ENCODE measurements around the gene PYY.
"Not testable (repeated sequence)": the region's sequence is repeated elsewhere in the genome, so short reads cannot be mapped to it uniquely, and the experiment has no call there.

Gene PYY

DNA sequence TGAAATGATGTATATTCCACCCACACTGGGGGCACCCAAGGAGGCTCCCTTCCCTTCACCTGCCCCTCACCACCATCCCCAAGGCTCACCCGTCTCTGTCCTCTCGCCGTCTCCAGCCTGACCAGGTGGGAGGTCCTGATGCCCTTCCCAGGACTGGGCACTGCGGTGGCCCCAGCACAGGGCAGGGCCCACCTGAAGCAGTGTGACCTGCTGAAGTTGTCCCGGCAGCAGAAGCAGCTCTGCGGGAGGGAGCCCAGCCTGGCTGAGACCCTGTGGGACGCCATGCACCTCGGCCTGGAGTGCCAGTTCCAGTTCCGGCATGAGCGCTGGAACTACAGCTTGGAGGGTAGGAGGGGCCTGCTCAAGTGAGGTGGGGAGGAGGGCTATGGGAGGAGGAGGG lies 21.4 kb downstream of the PYY start:
- no peak overlapping the region for H3K4me3 ChIP-seq (ENCODE audit: extremely low read depth, insufficient read depth, low read length, poor library complexity, severe bottlenecking)
- no peaks in the 10 kb centered on the region for H3K9me3 ChIP-seq (ENCODE audit: control insufficient read depth, low read length)
- no peak overlapping the region for H3K27ac ChIP-seq (ENCODE audit: low read depth, low read length, severe bottlenecking)
- 87 to 96% methylated on average over 8 to 10 of the region's 10 CpGs for WGBS, 2 experiments (ENCODE audit: insufficient coverage in 2 of 2)
- no peaks in the 10 kb centered on the region for H3K4me1 ChIP-seq (ENCODE audit: control insufficient read depth, insufficient read depth, low read length, poor library complexity, severe bottlenecking)
- H3K36me3 ChIP-seq (ENCODE audit: control insufficient read depth, insufficient read depth, low read length) = no peaks in the 10 kb centered on the region

GRCh38 chr17:43931062-43931571 lies 22.6 kb downstream of the PYY start:
- 90 to 95% methylated on average over 4 to 5 of the region's 5 CpGs for WGBS, 2 experiments (ENCODE audit: insufficient coverage in 2 of 2)
- H3K9me3 ChIP-seq (ENCODE audit: control insufficient read depth, low read length) = no peaks in the 10 kb centered on the region

GRCh38 chr17:43928609-43929008 lies 25.1 kb downstream of the PYY start:
- peaks cover 4% of the 10 kb centered on the region for H3K4me1 ChIP-seq (ENCODE audit: control insufficient read depth, insufficient read depth, low read length, poor library complexity, severe bottlenecking)

More at GRCh38 chr17:43931062-43931571, 22.6 kb downstream of the PYY start:
- H3K36me3 ChIP-seq (ENCODE audit: control insufficient read depth, insufficient read depth, low read length) = no peaks in the 10 kb centered on the region
- H3K4me1 ChIP-seq (ENCODE audit: control insufficient read depth, insufficient read depth, low read length, poor library complexity, severe bottlenecking) = peaks cover 4% of the 10 kb centered on the region
- no peak overlapping the region for H3K27ac ChIP-seq (ENCODE audit: low read depth, low read length, severe bottlenecking)
- no peak overlapping the region for H3K4me3 ChIP-seq (ENCODE audit: extremely low read depth, insufficient read depth, low read length, poor library complexity, severe bottlenecking)

DNA sequence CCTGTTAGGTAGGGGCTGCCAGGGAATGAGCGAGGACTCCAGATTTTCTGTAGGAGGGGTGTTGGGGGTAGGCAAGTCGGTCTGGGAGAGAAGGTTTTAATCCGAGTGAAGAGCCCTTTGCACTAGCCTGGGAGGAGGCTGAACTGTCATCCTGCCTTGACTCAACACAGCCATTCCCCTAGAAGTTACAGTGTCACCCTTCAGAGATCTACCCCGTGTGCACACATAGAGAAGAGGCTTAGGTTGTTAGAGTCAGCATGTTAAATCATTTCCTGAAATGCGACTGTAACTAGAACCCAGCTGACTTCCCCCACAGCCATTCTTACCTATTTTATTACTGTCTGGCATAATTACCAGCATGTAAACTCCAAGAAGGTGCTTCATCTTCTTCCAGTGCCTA lies 25.8 kb downstream of the PYY start:
- not testable (repeated sequence) for H3K4me3 ChIP-seq (ENCODE audit: extremely low read depth, insufficient read depth, low read length, poor library complexity, severe bottlenecking); H3K4me1 ChIP-seq (ENCODE audit: control insufficient read depth, insufficient read depth, low read length, poor library complexity, severe bottlenecking); H3K9me3 ChIP-seq (ENCODE audit: control insufficient read depth, low read length); H3K36me3 ChIP-seq (ENCODE audit: control insufficient read depth, insufficient read depth, low read length); H3K27ac ChIP-seq (ENCODE audit: low read depth, low read length, severe bottlenecking)
- no CpG with 5 or more reads among the region's 5 CpGs for WGBS, 2 experiments (ENCODE audit: insufficient coverage in 2 of 2)

More at GRCh38 chr17:43928609-43929008, 25.1 kb downstream of the PYY start:
- Histone ChIP-seq H3K9me3 (ENCODE audit: control insufficient read depth, low read length) (no peaks in the 10 kb centered on the region), H3K27ac (ENCODE audit: low read depth, low read length, severe bottlenecking) (no peak overlapping the region), H3K36me3 (ENCODE audit: control insufficient read depth, insufficient read depth, low read length) (no peaks in the 10 kb centered on the region), H3K4me3 (ENCODE audit: extremely low read depth, insufficient read depth, low read length, poor library complexity, severe bottlenecking) (no peak overlapping the region)
- no CpG with 5 or more reads among the region's 1 CpG for WGBS, 2 experiments (ENCODE audit: insufficient coverage in 2 of 2)

DNA sequence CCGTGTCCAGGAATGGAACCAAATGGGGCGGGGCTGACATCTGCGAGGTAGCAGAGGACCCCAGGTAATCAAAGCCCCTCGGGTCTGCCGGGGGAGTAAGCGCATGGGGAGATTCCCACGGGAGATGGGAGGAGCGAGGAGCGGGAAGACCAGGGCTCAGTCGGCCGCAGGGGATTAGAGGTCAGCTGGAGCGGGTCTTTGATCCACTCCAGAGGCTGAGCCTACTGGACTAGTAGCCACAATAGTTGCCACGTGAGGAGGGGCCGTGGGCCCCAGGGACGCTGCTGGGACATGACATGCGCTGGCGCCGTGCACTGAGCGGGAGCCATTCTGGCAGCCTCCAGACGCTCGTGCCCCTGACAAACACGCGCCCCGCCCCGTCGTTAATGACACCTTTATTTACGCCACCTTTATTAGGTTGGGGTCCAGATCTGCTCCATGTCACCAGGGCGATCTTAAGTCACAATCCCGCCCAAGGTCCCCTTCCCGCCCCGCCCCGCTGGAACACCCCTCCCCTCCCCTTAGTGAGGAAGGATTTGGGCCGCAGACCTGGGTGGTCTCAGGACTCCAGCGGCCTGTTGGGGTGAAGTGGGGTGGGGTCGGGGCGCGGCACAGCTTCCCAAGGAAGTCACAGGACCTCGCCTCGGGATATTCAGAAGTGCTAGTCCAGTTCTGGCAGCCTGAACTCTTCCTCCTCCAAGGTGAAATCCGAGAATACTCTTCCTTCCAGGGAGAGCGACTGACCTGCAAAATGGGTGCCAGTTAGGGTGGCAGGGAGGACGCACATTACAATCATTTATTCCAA lies 26.5 kb downstream of the PYY start:
- 23 to 26% methylated on average over 30 of the region's 42 CpGs for WGBS, 2 experiments (ENCODE audit: insufficient coverage in 2 of 2)
- no peak overlapping the region for H3K4me3 ChIP-seq (ENCODE audit: extremely low read depth, insufficient read depth, low read length, poor library complexity, severe bottlenecking)

DNA sequence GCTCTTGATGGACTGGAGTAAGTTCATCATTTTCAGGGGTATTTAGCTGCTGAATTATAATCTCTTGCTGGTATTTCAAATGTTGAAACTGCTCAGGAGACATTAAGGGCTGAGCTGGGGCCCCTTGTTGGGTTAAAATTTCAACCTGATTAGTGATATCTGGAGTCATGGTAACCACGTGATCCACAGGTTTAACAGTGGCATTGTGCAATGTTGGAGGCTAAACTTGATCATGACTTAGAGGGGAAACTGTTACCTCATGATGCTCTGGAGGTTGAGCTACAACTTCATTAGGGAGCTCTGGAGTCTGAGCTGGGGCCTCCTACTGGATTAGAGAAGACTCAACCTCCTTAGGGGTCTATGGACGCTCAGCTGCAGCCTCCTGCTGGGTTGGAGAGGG lies 29.2 kb downstream of the PYY start:
- Histone ChIP-seq H3K4me1 (ENCODE audit: control insufficient read depth, insufficient read depth, low read length, poor library complexity, severe bottlenecking) (peaks cover 4% of the 10 kb centered on the region), H3K9me3 (ENCODE audit: control insufficient read depth, low read length) (no peaks in the 10 kb centered on the region), H3K36me3 (ENCODE audit: control insufficient read depth, insufficient read depth, low read length) (no peaks in the 10 kb centered on the region), H3K27ac (ENCODE audit: low read depth, low read length, severe bottlenecking) (no peak overlapping the region), H3K4me3 (ENCODE audit: extremely low read depth, insufficient read depth, low read length, poor library complexity, severe bottlenecking) (no peak overlapping the region)
- 55 to 62% methylated on average over 2 of the region's 2 CpGs for WGBS, 2 experiments (ENCODE audit: insufficient coverage in 2 of 2)

More for the DNA sequence above, 26.5 kb downstream of the PYY start:
- H3K4me1 ChIP-seq (ENCODE audit: control insufficient read depth, insufficient read depth, low read length, poor library complexity, severe bottlenecking) = peaks cover 4% of the 10 kb centered on the region
- no peaks in the 10 kb centered on the region for H3K36me3 ChIP-seq (ENCODE audit: control insufficient read depth, insufficient read depth, low read length)
- H3K27ac ChIP-seq (ENCODE audit: low read depth, low read length, severe bottlenecking) = no peak overlapping the region
- H3K9me3 ChIP-seq (ENCODE audit: control insufficient read depth, low read length) = no peaks in the 10 kb centered on the region

DNA sequence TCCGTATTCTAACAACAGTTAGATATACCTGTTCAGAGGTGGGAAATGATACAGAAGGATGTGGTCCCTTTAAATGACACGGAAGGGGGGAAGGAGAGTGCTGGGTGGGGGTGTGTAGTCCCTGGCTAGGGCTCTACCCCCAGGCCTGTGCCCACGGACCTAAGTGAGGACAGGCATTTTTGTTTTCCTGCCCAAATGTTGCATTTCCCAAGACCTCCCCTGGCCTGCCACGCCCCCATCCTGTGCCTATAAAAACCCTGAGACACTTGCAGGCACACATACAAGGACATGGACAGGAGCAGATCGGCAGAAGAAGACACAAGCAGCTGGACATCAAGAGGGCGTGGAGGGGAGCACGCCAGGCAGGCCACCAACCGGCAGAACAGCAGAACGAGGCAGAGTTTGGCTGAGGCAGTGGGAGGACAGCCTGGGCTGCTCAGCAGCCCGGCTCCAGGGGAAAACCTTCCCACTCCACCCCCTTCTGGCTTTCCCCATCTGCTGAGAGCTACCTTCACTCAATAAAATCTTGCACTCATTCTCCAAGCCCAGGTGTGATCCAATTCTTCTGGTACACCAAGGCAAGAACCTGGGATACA lies 33.1 kb downstream of the PYY start:
- no peaks in the 10 kb centered on the region for H3K4me1 ChIP-seq (ENCODE audit: control insufficient read depth, insufficient read depth, low read length, poor library complexity, severe bottlenecking)
- no peaks in the 10 kb centered on the region for H3K9me3 ChIP-seq (ENCODE audit: control insufficient read depth, low read length)
- no peaks in the 10 kb centered on the region for H3K36me3 ChIP-seq (ENCODE audit: control insufficient read depth, insufficient read depth, low read length)
- H3K4me3 ChIP-seq (ENCODE audit: extremely low read depth, insufficient read depth, low read length, poor library complexity, severe bottlenecking) = no peak overlapping the region
- no peak overlapping the region for H3K27ac ChIP-seq (ENCODE audit: low read depth, low read length, severe bottlenecking)
- 69 to 83% methylated on average over 9 to 10 of the region's 10 CpGs for WGBS, 2 experiments (ENCODE audit: insufficient coverage in 2 of 2)

GRCh38 chr17:43918026-43918389 lies 35.7 kb downstream of the PYY start:
- Histone ChIP-seq H3K4me3 (ENCODE audit: extremely low read depth, insufficient read depth, low read length, poor library complexity, severe bottlenecking) (no peak overlapping the region), H3K9me3 (ENCODE audit: control insufficient read depth, low read length) (no peaks in the 10 kb centered on the region), H3K4me1 (ENCODE audit: control insufficient read depth, insufficient read depth, low read length, poor library complexity, severe bottlenecking) (no peaks in the 10 kb centered on the region), H3K36me3 (ENCODE audit: control insufficient read depth, insufficient read depth, low read length) (no peaks in the 10 kb centered on the region), H3K27ac (ENCODE audit: low read depth, low read length, severe bottlenecking) (no peak overlapping the region)
- 93 to 95% methylated on average over 11 of the region's 13 CpGs for WGBS, 2 experiments (ENCODE audit: insufficient coverage in 2 of 2)

DNA sequence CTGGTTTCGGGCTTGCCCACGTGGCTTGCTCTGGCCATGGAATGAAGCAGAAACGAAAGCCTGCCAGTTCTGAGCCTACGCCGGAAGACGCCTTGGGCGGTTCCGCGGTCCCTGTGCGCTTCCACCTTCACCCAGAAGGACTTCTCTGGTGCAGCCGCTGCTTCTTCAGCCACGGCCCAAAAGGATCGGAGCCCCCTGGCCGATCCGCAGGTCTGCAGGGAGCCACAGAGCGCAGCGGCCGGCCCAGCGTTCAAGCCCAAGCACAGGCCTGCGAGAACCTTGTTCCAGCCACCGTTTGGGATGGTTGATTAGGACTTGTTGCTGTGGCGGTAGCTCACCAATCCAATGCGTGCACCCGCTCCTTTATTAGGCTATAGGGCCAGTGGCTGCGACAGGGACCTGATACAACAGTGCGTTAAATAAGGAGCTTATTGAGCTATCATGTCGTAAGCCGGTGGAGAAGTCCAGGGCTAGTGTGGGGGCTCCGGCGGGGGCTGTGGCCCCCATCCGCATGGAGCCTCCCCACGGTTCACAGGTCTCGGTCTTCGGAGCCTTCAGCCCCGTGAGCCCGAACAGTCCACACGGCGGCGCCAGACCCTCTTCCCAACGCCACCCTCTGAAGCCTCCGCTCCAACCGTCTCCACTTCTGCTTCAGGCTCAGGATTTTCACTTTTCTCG lies 36.3 kb downstream of the PYY start:
- Histone ChIP-seq H3K9me3 (ENCODE audit: control insufficient read depth, low read length) (no peaks in the 10 kb centered on the region), H3K36me3 (ENCODE audit: control insufficient read depth, insufficient read depth, low read length) (no peaks in the 10 kb centered on the region), H3K27ac (ENCODE audit: low read depth, low read length, severe bottlenecking) (no peak overlapping the region), H3K4me3 (ENCODE audit: extremely low read depth, insufficient read depth, low read length, poor library complexity, severe bottlenecking) (no peak overlapping the region), H3K4me1 (ENCODE audit: control insufficient read depth, insufficient read depth, low read length, poor library complexity, severe bottlenecking) (no peaks in the 10 kb centered on the region)
- 80 to 81% methylated on average over 27 to 43 of the region's 43 CpGs for WGBS, 2 experiments (ENCODE audit: insufficient coverage in 2 of 2)

- Histone ChIP-seq H3K4me3 (ENCODE audit: extremely low read depth, insufficient read depth, low read length, poor library complexity, severe bottlenecking) (no peak overlapping the region), H3K4me1 (ENCODE audit: control insufficient read depth, insufficient read depth, low read length, poor library complexity, severe bottlenecking) (no peaks in the 10 kb centered on the region), H3K36me3 (ENCODE audit: control insufficient read depth, insufficient read depth, low read length) (no peaks in the 10 kb centered on the region), H3K9me3 (ENCODE audit: control insufficient read depth, low read length) (no peaks in the 10 kb centered on the region), H3K27ac (ENCODE audit: low read depth, low read length, severe bottlenecking) (no peak overlapping the region)
- WGBS, 2 experiments (ENCODE audit: insufficient coverage in 2 of 2) = 85 to 97% methylated on average over 6 of the region's 8 CpGs
These were observed 36.8 kb downstream of the PYY start for GRCh38 chr17:43917016-43917347.
